Measurements from ENCODE around the gene TMCO4. TPM values are rescaled to one million over a fixed set of nuclear protein-coding genes. Genes with fewer than 3 reads are reported as not detected.
"Not testable (repeated sequence)": the region's sequence is repeated elsewhere in the genome, so short reads cannot be mapped to it uniquely, and the experiment has no call there.

TMCO4 gene
- total RNA-seq, 2 experiments from 2014 or later, result 16.3 to 16.9 TPM

DNA sequence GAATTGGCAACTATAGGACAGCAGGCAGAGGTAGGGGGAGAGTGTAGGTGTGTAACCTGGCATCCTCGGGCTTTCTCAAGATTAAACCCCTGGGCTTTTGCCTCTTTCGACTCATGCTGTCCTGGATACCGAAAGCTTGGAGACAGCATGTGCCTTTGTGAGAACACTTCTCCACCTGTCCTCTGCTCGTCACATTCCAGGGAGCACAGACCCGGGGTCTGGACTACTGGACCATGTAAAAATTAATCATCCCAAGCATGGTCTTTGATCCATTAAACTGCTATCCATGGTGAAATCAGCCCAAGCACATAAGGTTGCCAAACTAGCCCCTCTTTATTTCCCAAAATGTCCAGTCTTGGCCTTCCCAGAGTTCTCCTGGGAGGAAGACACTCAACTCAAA, 24.3 kb upstream of the TMCO4 start:
- Mint-ChIP-seq H3K9me3 (no peaks in the 10 kb centered on the region), H3K27me3 (peaks cover 14% of the 10 kb centered on the region), H3K4me1 (peaks cover 6% of the 10 kb centered on the region), H3K36me3 (ENCODE audit: low read depth) (no peaks in the 10 kb centered on the region), H3K4me3 (no peak overlapping the region), H3K27ac (no peak overlapping the region)
- no peak for DNase-seq
- ChIA-PET POLR2A (no interaction called here), CTCF (no interaction called here)

- H3K36me3 Mint-ChIP-seq (ENCODE audit: low read depth), result no peaks in the 10 kb centered on the region
- no peak overlapping the region for H3K4me3 Mint-ChIP-seq
- no peak for DNase-seq
- H3K9me3 Mint-ChIP-seq, result no peaks in the 10 kb centered on the region
- H3K27ac Mint-ChIP-seq, result no peak overlapping the region
- POLR2A ChIA-PET, result no interaction called here
- CTCF ChIA-PET, result interaction anchor here (0.7 kb wide), 1 partner anchor 420 kb away, joined by 3 read pairs; no protein-coding TSS in a partner anchor
- peaks cover 2% of the 10 kb centered on the region for H3K27me3 Mint-ChIP-seq
- H3K4me1 Mint-ChIP-seq, result peaks cover 4% of the 10 kb centered on the region
These were observed 20.0 kb upstream of the TMCO4 start for GRCh38 chr1:19819701-19820100.

GRCh38 chr1:19818324-19818723, 18.6 kb upstream of the TMCO4 start:
- DNase-seq, result no peak
- Mint-ChIP-seq H3K4me3 (no peak overlapping the region), H3K4me1 (no peaks in the 10 kb centered on the region), H3K9me3 (no peaks in the 10 kb centered on the region), H3K27ac (no peak overlapping the region), H3K27me3 (peaks cover 2% of the 10 kb centered on the region), H3K36me3 (ENCODE audit: low read depth) (no peaks in the 10 kb centered on the region)
- CTCF ChIA-PET, result no interaction called here
- POLR2A ChIA-PET, result no interaction called here

DNA sequence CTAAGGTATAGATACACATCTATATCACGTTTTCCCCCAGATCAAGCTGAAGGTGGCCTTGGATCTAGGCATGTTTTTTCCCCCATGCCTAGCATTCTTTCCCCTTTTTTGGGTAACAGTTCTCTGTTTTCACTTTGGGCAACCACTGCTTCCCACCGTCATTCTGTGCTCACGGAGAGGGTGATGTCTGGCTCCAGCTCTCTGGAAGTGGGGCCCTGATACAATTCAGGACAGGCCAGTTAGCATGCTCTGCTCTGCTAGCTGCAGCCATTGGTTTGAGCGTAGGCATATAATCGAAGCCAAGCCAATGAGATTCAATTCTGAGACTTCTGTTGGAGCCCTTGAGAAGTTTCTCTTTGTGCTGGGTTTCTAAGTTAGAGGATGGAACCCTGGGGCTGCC, 17.4 kb upstream of the TMCO4 start:
- Mint-ChIP-seq H3K36me3 (ENCODE audit: low read depth) (no peaks in the 10 kb centered on the region), H3K27ac (no peak overlapping the region), H3K27me3 (peaks cover 2% of the 10 kb centered on the region), H3K4me1 (no peaks in the 10 kb centered on the region), H3K9me3 (no peaks in the 10 kb centered on the region), H3K4me3 (no peak overlapping the region)
- ChIA-PET POLR2A (no interaction called here), CTCF (no interaction called here)
- no peak for DNase-seq

GRCh38 chr1:19816737-19817086, 17.0 kb upstream of the TMCO4 start:
- CTCF ChIA-PET, result not testable (repeated sequence)

DNA sequence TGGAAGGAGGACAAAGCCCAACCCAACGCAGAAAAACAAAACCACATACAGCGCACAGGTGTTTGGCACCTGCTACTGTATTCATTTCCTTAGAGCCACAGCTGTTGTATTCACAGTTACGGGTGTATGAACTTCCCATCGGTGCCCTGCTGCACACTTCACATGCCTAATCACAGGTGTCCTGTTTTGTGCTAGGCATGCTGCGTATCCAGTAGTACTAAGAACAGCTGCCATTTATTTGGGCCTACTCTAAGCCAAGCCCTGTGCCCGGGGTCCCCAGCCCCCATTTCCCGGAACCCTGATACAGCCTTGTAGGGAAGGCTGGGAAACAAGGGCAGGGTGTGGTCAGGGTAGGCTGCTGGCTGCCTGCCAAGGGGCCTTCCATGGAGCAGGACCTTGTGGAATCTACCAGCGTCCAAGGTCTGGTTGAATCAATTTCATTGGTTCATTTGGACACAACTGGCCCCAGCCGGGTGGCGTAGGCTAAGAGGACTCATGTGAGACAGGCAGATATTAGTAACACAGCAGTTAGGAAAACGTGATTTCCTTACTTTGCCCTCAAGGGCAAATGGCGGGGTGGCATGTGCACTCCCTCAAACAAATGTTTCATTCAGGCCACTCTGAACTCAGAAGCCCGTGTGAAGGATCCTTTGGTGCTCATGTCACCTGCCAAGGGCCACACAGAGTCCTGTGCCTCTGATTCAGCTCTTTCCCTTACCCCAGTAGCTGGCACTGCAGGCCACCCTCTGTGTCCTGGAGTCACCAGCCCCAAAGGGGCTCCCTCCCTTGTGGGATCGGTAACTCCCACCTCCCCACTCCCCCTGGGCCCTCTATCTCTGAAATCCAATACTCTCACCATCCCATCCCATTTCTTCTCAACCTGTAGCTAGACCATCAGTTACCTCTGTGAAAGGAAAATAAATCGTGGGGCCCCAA, 16.4 kb upstream of the TMCO4 start:
- no peaks in the 10 kb centered on the region for H3K9me3 Mint-ChIP-seq
- CTCF ChIA-PET, result no interaction called here
- no peak overlapping the region for H3K27ac Mint-ChIP-seq
- H3K27me3 Mint-ChIP-seq, result peaks cover 3% of the 10 kb centered on the region
- H3K36me3 Mint-ChIP-seq (ENCODE audit: low read depth), result no peaks in the 10 kb centered on the region
- no peak for DNase-seq
- no peak overlapping the region for H3K4me3 Mint-ChIP-seq
- POLR2A ChIA-PET, result no interaction called here
- no peaks in the 10 kb centered on the region for H3K4me1 Mint-ChIP-seq

More at GRCh38 chr1:19816737-19817086, 17.0 kb upstream of the TMCO4 start:
- POLR2A ChIA-PET; H3K36me3 Mint-ChIP-seq (ENCODE audit: low read depth); H3K27me3 Mint-ChIP-seq; H3K27ac Mint-ChIP-seq; H3K4me1 Mint-ChIP-seq; DNase-seq; H3K4me3 Mint-ChIP-seq; H3K9me3 Mint-ChIP-seq: not testable (repeated sequence)

DNA sequence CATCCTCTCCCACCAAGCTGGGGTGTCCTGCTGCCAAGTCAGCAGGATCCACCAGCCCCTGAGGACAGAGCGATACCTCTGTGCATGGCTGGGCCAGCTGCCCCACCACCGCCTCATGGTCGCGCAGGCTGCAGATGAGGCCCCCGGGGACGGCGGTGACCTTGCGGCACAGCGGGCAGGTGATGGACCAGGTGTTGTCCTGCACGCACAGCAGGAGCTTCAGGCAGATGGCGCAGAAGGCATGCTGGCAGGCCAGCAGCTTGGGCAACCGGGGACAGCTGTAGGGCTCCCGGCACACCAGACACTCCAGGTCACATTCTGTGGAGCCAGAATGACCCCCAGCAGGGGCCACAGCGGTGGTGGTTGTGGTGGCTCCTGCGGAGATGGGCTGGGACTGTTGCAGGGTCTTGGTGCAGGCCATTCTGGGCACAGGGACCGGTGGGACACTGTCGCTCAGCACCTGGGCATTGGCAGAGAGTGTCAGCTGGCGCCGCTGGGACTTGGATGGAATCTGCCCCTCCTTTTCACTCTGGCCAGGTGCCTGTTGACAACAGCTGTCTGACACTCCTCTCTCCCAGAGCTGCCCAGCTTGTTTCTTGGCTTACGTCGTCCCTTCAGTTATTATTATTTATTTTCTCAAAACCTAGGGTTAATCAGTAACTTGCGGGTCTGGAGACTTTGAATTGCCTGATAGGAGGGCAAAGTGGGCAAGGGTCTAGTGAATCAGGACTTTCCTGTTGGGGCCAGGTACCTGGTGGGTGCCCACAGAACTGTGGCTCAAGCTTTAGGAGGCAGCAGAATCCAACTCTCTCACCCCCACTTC, 15.2 kb upstream of the TMCO4 start, which contains the start of gene RNF186:
RNF186 (minus strand) TSS at position 603 of the 823 bp plus-strand sequence; CDS start at position 421, 182 bp downstream.
- Mint-ChIP-seq H3K27me3 (peaks cover 5% of the 10 kb centered on the region), H3K9me3 (no peaks in the 10 kb centered on the region), H3K4me1 (no peaks in the 10 kb centered on the region), H3K27ac (no peak within 1 kb of the TSS), H3K36me3 (ENCODE audit: low read depth) (no peaks in the 10 kb centered on the region), H3K4me3 (no peak within 1 kb of the TSS)
- POLR2A ChIA-PET, result no interaction called here
- CTCF ChIA-PET, result interaction anchor here (1.4 kb wide), 1 partner anchor 9 kb away, joined by 3 read pairs; no protein-coding TSS in a partner anchor
- DNase-seq, result no peak

- H3K27me3 Mint-ChIP-seq, result peaks cover 5% of the 10 kb centered on the region
- H3K4me1 Mint-ChIP-seq, result no peaks in the 10 kb centered on the region
- no peaks in the 10 kb centered on the region for H3K9me3 Mint-ChIP-seq
- no peak overlapping the region for H3K27ac Mint-ChIP-seq
- DNase-seq, result no peak
- H3K36me3 Mint-ChIP-seq (ENCODE audit: low read depth), result no peaks in the 10 kb centered on the region
- POLR2A ChIA-PET, result no interaction called here
- H3K4me3 Mint-ChIP-seq, result no peak overlapping the region
- CTCF ChIA-PET, result interaction anchor here (0.8 to 1.4 kb wide), 3 partner anchors 9 to 109 kb away, joined by 3 read pairs; no protein-coding TSS in a partner anchor
These were observed 14.5 kb upstream of the TMCO4 start for GRCh38 chr1:19814244-19814661.

DNA sequence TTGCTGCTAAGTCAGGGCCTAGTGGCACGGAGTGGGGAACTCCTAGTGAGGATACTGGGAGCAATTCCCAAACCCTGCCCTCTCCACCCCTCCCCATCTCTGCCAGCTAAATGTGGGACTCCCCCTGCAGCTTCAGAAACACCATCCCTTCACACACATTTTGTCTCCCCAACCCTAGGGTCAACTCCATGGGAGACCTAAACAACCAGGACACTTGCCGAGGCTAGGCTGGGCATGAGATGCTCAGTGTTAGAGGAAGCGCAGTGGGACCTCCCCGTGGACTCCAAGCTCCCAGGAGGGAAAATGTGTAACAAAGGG, 13.9 kb upstream of the TMCO4 start:
- no peaks in the 10 kb centered on the region for H3K36me3 Mint-ChIP-seq (ENCODE audit: low read depth)
- no peaks in the 10 kb centered on the region for H3K4me1 Mint-ChIP-seq
- no peak overlapping the region for H3K27ac Mint-ChIP-seq
- H3K9me3 Mint-ChIP-seq, result no peaks in the 10 kb centered on the region
- ChIA-PET CTCF (interaction anchor here (0.8 to 1.4 kb wide), 3 partner anchors 8 to 108 kb away, joined by 3 read pairs; no protein-coding TSS in a partner anchor), POLR2A (no interaction called here)
- no peak overlapping the region for H3K4me3 Mint-ChIP-seq
- H3K27me3 Mint-ChIP-seq, result peaks cover 5% of the 10 kb centered on the region
- DNase-seq, result no peak

- no peak overlapping the region for H3K4me3 Mint-ChIP-seq
- peaks cover 5% of the 10 kb centered on the region for H3K27me3 Mint-ChIP-seq
- H3K4me1 Mint-ChIP-seq, result no peaks in the 10 kb centered on the region
- DNase-seq, result no peak
- H3K27ac Mint-ChIP-seq, result no peak overlapping the region
- no peaks in the 10 kb centered on the region for H3K9me3 Mint-ChIP-seq
- ChIA-PET CTCF (interaction anchor here (1.4 kb wide), 1 partner anchor 8 kb away, joined by 3 read pairs; no protein-coding TSS in a partner anchor), POLR2A (no interaction called here)
- no peaks in the 10 kb centered on the region for H3K36me3 Mint-ChIP-seq (ENCODE audit: low read depth)
These were observed 13.3 kb upstream of the TMCO4 start for GRCh38 chr1:19812875-19813642.

DNA sequence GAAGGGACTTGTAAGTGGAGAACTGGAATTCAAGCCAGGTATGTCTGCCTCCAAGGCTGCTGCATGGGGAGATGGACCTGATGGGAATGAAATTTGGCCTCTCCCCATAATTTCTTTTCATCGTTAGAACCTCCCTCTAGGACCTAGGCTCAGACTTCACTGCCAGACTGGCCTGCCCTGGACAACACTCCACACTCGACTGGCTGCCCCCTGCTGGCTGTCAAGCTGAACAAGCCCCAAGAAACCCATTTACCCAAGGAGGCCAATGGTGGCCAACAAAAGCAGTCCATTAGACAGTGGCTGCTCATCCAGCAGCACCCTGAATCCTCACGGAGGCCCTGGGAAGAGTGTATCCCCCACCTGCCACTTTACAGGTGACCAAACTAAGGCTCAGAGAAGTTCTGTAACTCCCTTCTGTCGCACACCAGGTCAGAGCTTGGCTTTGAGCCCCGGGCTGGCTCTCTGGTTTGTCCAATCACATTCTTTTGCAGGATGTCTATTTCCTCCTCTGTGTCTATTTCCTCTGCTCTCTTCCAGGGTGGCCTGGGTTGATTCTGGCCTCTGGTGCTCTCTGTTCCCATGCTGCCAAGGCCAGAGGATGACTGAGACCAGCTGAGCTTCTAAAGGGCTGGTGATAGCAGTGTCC, 11.6 kb upstream of the TMCO4 start:
- Mint-ChIP-seq H3K27ac (no peak overlapping the region), H3K4me1 (no peaks in the 10 kb centered on the region), H3K36me3 (ENCODE audit: low read depth) (no peaks in the 10 kb centered on the region), H3K27me3 (peaks cover 3% of the 10 kb centered on the region), H3K4me3 (no peak overlapping the region), H3K9me3 (no peaks in the 10 kb centered on the region)
- ChIA-PET CTCF (interaction anchor here (0.6 to 3.0 kb wide), 5 partner anchors 49 to 384 kb away, joined by 3 to 14 read pairs (median 4); no protein-coding TSS in a partner anchor), POLR2A (no interaction called here)
- DNase-seq, result peak; percentile 59

DNA sequence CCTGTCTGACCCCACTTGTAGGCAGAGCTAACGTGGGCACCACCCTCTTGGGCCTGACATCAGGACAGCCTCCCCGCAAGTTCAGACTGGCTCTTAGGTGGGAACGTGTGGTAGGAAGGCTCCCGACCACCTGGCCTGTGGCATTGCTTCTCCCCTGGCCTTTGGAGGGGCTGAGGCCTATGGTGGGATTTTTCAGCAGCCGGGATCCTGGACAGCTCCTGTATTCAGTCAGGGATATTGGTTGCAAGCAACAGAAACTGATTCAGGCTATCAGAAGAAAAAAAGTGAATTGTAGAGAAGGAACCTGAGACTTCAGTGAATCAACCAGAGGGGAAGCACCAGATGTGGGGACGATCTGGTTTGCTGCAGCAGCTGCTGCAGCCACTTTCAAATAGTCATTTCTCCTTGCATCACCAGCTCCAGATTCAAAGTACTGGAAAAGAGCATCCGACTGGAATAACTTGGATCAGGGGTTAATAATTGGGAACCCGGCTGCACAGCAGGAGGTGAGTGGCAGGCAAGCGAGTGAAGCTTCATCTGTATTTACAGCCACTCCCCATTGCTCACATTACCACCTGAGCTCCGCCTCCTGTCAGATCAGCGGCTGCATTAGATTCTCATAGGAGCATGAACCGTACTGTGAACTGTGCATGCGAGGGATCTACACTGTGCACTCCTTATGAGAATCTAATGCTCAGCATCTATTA, 9.5 kb upstream of the TMCO4 start:
- POLR2A ChIA-PET, result no interaction called here
- CTCF ChIA-PET, result interaction anchor here (0.6 to 3.0 kb wide), 3 partner anchors 47 to 147 kb away, joined by 3 to 14 read pairs (median 3); no protein-coding TSS in a partner anchor
- no peak for DNase-seq
- Mint-ChIP-seq H3K4me3 (no peak overlapping the region), H3K36me3 (ENCODE audit: low read depth) (no peaks in the 10 kb centered on the region), H3K9me3 (no peaks in the 10 kb centered on the region), H3K27ac (no peak overlapping the region), H3K4me1 (no peaks in the 10 kb centered on the region), H3K27me3 (peaks cover 3% of the 10 kb centered on the region)

Data from activated CD4-positive, alpha-beta memory T cell treated with anti-CD3 and anti-CD28 coated beads, Interleukin-2, amount 10 ng/mL, durations not matched to agents 7 days and 5 days (primary cell).